Nucleus accumbens (tissue), 56 donors: ENCODE measurements around the gene DUOXA2.

ENCODE experiments used
- DNase-seq, 56 donors: peaks; one replicate each; lab custom pipeline; 2025; lab: John Stamatoyannopoulos, UW

The DUOXA2 gene

DNA sequence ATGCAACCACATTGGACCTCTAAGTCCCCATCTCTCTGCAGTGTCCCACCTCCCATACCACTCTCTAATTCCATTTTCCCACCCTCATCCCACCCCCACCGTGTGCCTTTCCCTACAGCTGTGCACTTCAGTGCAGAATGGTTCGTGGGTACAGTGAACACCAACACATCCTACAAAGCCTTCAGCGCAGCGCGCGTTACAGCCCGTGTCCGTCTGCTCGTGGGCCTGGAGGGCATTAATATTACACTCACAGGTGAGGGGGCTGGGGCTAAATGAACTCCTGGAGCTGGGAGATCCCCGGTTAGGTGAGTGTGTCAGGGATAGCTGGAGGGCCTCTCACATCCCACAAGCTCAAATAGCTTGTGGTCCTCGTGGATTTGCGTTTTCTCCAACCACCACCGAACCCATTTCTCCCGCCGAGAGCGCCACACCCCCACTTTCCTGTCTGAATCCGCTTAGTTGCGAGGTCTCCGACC, 1.9 kb downstream of the DUOXA2 start:
- no peak for DNase-seq

DNA sequence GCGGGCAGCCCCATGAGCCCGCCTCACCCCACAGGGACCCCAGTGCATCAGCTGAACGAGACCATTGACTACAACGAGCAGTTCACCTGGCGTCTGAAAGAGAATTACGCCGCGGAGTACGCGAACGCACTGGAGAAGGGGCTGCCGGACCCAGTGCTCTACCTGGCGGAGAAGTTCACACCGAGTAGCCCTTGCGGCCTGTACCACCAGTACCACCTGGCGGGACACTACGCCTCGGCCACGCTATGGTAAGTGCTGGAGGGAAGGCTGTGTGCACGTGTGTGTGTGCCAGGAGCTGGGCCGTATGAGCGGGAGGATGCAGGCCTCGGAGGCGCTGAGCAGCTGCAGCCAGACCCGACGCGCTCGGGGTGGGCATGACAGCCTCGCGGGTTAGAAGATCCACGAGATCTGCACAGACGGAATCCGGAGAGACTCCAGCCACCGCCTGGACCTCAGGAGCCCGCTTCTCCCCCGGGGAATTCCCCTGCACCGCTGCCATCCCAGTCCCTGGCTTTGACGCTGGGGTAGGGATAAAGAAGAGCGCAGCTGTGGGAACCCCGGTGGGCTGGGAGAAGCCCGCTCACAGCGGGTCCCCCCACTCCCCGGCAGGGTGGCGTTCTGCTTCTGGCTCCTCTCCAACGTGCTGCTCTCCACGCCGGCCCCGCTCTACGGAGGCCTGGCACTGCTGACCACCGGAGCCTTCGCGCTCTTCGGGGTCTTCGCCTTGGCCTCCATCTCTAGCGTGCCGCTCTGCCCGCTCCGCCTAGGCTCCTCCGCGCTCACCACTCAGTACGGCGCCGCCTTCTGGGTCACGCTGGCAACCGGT, 2.6 kb downstream of the DUOXA2 start:
- no peak for DNase-seq

DNA sequence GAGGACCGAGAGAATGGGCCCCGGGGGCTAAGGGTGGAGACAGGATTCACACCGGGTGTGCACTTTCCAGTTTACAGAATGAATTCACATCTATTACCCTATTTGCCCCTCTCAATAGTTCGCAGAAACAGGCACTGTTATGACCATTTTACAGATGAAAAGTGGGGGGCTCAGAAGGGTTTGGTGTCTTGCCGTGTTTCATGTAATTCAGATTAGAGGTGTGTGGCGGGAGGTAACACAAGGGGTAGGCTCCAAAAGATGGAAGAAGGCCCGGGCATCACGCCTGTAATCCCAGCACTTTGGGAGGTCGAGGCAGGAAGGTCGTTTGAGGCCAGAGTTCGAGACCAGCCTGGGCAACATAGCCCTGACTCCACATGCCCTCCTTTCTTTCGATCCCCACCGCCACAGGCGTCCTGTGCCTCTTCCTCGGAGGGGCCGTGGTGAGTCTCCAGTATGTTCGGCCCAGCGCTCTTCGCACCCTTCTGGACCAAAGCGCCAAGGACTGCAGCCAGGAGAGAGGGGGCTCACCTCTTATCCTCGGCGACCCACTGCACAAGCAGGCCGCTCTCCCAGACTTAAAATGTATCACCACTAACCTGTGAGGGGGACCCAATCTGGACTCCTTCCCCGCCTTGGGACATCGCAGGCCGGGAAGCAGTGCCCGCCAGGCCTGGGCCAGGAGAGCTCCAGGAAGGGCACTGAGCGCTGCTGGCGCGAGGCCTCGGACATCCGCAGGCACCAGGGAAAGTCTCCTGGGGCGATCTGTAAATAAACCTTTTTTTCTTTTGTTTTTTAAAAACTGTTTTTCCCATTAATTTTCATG, 3.4 kb downstream of the DUOXA2 start:
- DNase-seq: no peak

DNA sequence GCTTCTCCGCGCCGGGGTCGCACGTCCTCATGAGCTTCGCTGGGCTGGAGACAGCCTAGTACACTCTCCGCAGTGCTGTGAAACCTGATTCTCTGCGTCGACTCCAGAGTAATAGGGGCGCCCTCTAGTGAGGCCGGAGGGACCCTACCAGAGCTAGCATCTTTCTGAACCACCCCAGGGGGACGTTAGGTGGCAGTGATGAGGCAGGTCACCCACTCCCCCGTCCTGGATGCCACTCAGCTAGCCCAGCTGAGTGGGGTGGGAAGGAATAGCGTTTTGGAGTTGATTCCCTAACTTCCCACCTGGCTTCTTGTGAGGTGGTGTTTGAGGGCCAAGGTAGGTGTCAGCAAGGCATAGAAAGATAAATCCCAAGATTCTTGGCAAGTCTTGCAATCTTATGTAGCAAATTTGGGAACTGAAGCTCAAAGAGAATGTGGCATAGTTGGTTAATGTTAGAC, 4.0 kb downstream of the DUOXA2 start:
- peak; percentile 8 to 95 (median 80) for DNase-seq

DNA sequence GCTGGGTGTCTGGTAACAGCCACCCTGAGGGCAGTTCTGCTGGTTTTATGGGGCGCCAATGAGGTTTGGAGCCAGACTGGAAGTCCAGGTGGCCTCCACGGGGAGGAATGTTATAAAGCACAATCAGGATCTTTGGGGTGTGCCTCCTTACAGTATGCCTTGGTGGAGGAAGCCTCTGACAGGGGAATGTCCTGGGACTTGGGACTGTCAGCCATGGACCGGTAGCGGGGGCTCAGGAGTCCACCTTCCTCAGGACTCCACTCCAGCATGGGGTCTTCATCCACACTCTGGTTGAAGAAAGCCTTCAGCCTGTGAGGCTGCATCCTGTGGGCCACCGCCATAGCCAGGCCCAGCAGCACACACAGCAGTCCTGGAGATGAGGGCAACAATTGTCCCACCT, 4.9 kb downstream of the DUOXA2 start:
- DNase-seq: no peak

DNA sequence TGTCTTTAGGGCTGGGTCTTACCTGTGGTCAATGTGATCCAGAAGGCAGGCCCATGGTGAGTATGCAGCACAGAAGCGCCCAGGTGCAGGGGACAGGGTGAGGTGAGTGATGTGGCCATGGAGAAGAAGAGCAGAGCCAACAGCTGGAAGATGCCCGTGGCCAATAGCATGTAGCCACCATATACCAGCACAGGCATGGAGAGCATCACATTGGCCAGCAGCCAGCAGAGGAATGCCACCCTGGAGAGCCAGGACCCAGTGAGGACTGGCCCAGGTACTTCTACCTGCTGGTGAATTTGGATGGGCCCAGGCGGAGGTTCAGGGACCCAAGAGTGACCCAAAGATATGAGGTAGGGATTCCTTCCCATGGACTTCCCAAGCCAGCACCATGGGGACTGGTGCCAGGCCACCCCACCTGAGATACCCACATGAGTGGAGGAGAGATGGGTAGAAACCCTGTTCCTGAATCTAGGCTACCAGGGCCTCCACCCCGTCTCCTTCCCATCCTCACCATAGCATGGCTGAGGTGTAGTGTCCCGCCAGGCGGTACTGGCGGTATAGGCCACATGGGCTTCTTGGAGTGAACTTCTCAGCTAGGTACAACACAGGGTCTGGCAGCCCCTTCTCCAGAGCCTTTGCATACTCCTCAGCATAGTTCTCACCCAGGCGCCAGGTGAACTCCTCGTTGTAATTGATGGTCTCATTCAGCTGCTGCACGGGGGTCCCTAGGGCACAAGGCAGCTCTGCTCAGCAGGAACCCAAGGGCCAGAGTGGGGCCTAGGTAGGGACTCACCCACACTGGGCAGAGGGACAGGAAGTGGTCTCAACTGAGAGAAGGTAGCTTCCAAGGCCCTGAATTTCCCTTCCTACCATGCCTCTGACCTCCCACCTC, 6.2 kb downstream of the DUOXA2 start:
- DNase-seq: no peak

DNA sequence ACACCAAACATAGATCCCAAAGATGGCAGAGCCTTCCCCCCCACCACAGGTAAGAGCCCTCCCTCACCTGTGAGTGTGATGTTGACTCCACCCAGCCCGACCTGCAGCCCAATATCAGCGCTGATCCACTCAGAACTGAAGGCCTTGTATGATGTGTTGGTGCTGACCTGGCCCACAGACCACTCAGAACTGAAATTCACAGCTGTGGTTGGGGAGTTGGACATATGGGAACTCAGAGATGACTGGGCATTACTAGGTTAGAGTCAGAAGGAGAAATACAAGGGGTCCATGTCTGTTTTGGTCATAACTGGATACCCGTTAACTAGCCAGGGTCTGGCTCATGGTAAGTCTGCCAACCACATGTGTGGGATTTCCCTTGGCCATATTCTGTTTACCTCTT, 6.9 kb downstream of the DUOXA2 start:
- no peak for DNase-seq

DNA sequence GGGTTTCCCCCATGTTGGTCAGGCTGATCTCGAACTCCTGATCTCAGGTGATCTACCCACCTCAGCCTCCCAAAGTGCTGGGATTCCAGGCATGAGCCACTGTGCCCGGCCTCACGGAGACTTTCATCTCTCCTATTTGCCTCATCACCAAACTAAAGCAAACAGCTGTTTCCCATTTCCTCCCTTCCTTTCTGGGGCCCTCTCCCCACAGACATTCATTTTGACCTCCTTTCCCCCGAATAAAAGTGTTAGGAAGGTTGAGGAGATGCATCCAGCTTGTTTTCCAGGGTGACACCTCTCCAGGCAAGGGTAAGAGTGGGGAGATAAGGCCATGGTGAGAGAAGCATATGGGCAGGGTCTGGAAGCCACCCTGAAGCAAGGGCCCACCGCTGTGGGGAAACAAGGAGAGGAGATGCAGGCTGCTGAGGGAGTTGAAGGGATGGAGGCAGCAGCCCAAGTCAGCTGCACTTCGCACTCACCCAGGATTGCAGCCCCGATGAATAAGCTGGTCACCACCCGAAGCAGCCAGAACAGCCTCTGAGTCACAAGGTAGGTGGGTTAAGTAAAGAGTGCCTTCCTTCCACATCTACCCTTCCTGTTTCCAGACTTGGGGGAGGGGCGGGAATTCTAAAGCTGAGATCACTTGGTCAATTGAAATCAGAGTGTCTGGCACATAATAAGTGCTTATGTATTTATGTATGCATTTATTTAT, 7.7 kb downstream of the DUOXA2 start:
- DNase-seq: no peak

DNA sequence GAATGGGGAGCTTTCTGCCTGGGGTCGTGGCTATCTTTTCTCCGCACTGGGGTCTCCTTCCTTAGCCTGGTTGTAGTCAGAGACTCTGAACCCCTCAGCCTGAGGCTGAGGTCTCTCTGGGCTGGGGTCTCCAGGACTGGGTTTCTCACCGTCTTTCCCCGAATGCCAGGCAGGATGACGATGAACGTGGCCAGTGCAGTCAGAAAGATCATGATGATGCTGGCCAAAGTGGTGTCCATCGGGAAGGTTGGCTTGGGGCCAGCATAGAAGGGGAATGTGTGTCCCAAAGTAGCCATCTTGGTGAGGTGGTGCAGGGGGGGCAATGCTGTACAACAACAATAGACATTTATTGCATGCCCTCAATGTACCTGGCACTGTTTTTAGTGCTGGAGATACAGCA, 8.6 kb downstream of the DUOXA2 start:
- no peak for DNase-seq

DNA sequence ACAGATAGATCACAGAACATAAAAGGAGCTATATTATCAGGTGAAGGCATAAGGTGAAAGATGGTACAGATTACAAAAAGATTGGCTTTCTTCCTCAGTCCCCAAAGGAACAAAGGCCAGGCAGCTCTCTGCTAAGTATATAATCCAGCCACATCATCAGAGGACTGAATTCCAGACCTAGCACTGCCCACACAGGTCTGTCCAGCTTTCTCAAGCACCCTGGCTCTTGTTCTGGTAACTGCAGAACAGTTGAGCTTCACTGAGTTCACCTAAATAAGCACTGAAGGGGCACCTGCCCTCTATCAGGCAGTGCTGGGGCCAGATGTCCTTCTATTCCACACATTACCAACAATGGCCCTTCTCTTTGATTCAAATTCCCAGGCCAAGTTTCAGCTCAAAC, 9.3 kb downstream of the DUOXA2 start:
- DNase-seq: no peak

DNA sequence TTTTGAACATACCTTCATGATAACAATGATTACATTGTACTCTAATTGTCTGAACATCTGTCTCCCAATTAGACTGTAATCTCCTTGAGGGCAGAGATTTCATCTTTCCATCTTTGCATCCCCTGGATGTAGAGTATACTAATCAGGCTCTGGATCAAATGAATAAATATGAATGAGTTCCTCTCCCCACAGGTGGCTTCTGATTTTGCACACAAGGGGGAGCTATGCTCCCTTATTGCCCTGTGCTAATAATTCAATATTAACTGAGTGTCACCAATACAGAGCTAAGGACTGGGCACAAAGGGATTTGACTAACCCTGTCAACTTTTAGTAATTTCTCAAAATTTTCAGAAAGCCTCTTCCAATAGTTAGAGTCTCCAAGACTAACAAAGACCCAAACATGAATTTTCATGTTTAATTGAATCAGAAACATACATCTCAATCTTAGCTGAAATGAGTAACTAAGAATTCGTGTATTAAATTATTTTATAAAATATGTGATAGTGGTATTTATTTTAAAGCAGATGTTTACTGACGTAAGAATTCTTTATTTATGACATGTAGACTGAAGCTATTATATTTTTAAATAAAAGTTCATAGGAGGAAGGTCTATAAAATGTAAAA, 12.5 kb downstream of the DUOXA2 start:
- DNase-seq: peak in 1 of 56 donors; percentile 29

DNA sequence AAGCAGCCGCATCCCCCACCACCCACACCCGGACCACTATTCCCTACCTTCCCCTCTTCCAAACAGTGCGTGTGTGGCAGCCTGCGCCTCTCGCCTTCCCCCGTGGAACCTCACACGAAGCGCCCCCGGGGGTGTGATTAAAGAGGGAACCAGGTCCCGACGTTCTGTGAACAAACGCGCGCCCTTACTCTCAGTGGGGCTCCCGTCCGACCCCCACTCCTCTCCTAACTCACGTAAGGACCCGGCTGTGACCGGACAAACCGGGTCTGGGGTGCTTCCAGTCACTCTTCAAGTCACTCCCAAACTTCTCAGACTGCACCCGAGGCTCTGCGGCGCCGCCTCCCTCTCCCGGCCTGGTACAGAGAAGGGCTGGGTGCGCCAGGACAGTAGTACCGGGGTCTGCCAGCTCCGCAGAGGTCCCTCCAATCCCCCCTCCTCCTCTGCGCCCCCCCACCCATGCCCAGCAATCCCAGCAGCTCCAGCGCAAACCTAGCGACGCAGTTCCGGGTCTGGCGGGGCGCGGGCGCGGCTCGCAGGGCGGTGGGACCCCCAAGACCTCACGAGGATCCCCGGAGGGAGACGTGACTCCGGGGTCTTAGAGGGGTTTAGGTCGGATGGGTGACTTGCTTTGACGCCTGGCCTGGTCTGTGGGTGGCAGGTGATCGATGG, 15.0 kb downstream of the DUOXA2 start:
- no peak for DNase-seq

DNA sequence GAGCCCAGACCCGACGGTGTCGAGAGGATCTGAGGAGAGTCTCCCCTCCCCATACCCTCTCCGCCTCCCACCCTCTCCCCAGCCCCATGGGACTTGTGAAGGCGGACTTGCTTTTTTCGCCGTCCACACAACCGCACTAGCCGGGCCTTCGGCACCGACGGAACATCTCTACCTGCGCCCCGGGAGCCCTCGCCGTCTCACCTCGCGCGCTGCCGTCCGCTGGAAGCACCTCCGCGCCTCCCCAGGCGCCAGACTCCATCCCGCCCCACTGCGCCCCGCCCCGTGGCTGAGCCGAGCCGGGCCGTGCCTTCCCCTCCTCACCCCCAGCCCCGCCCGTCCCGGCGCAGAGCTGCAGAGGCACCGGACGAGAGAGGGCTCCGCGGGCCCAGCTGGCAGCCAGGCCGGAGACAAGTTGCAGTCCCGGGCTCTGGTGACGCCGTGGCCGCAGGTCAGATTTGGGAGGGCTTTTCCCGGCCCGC, 15.6 kb downstream of the DUOXA2 start, which contains the start of the genes DUOX1 and DUOXA1:
Gene DUOX1, plus strand, starts transcription at position 344 of the 479 bp plus-strand sequence. CDS start 1,973 bp downstream, outside the sequence.
Gene DUOXA1, minus strand, starts transcription at position 229 of the 479 bp plus-strand sequence. CDS start 6,865 bp downstream, outside the sequence.
- peak in 11 of 56 donors; percentile 7 to 44 (median 17) for DNase-seq

DNA sequence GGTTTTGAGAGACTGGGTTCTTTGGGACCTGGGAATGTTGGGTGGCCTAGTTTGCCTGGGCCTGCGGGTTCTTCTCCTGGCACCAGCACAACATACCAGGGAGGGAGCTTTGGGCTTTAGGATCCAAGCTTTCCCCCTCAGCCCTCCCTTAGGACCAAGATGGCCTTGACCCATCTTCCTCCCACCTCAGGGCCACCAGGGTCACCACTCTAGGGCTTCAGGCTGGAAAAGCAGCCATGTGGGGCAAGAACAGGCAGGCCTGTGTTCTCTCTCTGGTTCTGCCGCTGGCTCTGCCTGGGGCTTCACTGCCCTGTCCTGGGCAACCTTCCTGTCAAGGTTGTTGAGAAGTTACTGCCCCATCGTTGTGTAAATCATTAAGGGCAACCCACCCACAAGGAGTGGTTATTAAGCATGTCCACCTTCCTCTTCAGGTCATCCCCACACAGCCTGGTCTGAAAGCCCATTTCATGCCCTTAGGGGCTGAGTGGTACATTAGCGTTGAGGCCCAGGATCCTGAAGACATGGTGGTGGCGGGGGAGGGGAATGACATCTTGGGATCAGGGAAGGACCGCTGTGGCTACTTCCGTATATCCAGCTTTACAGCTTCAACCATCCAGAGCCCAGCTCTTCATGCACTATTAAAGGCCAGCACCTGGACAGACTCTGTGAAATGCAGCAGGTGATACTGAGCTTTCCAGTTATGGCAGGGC, 16.3 kb downstream of the DUOXA2 start:
- no peak for DNase-seq

DNA sequence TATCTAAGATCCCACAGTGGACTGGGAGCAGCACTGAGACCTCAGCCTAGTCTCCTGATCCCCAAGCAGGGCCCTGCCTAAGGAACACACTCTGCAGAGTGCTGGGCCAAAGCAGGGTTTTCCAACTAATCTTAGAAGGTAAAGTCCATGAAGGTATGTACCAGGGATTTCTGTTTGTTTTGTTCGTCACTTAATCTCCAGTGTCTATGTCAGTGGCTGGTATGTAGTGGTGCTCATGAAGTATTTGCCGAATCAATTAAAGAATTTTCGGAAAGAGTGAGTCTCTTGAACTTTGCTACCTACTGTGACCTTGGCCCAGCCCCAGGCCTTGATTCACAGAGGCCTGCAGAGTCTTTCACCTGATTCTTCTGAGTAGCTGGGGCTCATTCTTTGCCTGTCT, 17.4 kb downstream of the DUOXA2 start:
- DNase-seq: no peak

DNA sequence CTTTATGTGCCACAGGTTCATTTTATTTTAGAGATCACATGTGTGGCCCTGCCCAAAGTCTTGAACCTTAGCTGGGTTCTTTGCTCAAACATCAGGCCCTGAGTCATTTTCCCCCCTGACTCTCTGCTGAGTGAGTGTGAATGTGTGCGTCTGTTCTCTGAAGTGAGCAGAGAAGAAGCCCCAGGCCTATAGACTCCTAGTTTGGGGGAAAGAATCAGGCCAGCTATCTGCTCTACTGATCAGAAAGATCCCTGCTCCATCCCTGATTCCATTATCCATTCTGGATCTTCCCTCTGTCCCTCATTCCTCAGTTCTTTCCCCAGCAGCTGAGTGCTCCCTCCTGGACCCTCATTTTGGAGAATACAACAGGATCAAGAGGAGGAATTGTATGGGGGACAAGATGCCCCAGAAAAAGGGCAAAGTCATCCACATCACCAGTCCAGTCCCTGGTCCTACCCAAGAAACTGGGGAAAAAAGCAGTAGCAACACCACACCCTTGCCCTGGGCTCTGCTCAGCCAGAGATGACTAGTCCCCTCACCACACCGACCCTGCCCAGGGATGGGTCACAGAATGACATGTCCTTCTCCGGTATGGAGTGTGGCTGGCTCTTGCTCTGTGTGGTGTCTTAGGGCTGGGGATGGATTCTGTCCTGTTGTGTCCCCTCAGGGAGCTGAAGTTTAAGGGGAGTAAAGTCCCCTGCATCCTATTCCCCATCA, 18.9 kb downstream of the DUOXA2 start:
- no peak for DNase-seq

DNA sequence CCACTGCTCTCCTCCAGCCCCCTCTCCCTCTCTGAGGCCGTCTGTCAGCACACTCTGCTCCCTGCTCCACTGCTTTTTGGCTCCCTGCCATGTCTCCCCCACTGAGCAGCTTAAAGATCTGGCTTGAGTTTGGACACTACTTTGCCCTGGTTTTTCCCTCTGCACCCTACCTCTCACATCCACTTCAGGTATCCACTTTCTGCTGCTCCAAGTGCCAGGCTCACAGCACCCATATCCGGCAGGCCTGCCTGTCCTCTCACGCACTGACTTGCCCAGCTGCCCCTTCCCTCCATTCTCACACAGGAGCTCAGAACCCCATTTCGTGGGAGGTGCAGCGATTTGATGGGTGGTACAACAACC, 19.4 kb downstream of the DUOXA2 start:
- DNase-seq: no peak
